ENCODE data around the gene LSR.

GRCh38 chr19:35212241-35212640 lies 36.6 kb upstream of the LSR start:
- TF ChIP-seq CTCF (IDR thresholded peaks at IDR 0.05 in 8 of 11, conservative IDR thresholded peaks at IDR 0.05 in 3 of 11) = no peak
- TF ChIP-seq POLR2AphosphoS5 (IDR thresholded peaks at IDR 0.05) = no peak
